ENCODE results near the gene ZMYND8. TPM values are rescaled to one million over a fixed set of nuclear protein-coding genes. Genes with fewer than 3 reads are reported as not detected.
"Not testable (repeated sequence)": the region's sequence is repeated elsewhere in the genome, so short reads cannot be mapped to it uniquely, and the experiment has no call there.

Gene ZMYND8
- total RNA-seq, 2 donors from 2014 or later, result 18.9 to 19.1 TPM

- H3K9me3 ChIP-seq, result no peaks in the 10 kb centered on the region
- H3K27ac ChIP-seq, result no peak overlapping the region
- 90 to 94% methylated on average over 4 of the region's 4 CpGs for WGBS, 2 donors
- no peaks in the 10 kb centered on the region for H3K27me3 ChIP-seq
- no peak for TF ChIP-seq CTCF (IDR thresholded peaks at IDR 0.05)
- TF ChIP-seq POLR2A (IDR thresholded peaks at IDR 0.05), result no peak
- intact Hi-C loops (cut with DNase I), result no loop called here
- no peak overlapping the region for H3K4me3 ChIP-seq
- ATAC-seq (no peak), DNase-seq (no peak)
- H3K4me1 ChIP-seq, result peaks cover 21% of the 10 kb centered on the region
- H3K36me3 ChIP-seq (replicated peaks in 1 of 2; ENCODE audit: insufficient read depth in 1 of 2, low read depth in 2 of 2), result peaks cover 6 to 18% of the 10 kb centered on the region in 2 donors
Measured at GRCh38 chr20:47249913-47250312, 106.6 kb downstream of the ZMYND8 start.

GRCh38 chr20:47248448-47248966 is 108.0 kb downstream of the ZMYND8 start:
- Histone ChIP-seq H3K27me3 (no peaks in the 10 kb centered on the region), H3K4me3 (no peak overlapping the region), H3K9me3 (no peaks in the 10 kb centered on the region), H3K36me3 (replicated peaks in 1 of 2; ENCODE audit: insufficient read depth in 1 of 2, low read depth in 2 of 2) (peaks cover 6 to 18% of the 10 kb centered on the region in 2 donors), H3K4me1 (peaks cover 8% of the 10 kb centered on the region), H3K27ac (no peak overlapping the region)
- DNase-seq, result no peak
- WGBS, 2 donors, result 84 to 94% methylated on average over 6 of the region's 6 CpGs
- intact Hi-C loops (cut with DNase I), result no loop called here
- no peak for ATAC-seq
- TF ChIP-seq CTCF (IDR thresholded peaks at IDR 0.05), result no peak
- TF ChIP-seq POLR2A (IDR thresholded peaks at IDR 0.05), result no peak

GRCh38 chr20:47247972-47248371 is 108.5 kb downstream of the ZMYND8 start:
- Histone ChIP-seq H3K27me3 (no peaks in the 10 kb centered on the region), H3K27ac (no peak overlapping the region), H3K4me1 (peaks cover 6% of the 10 kb centered on the region), H3K4me3 (no peak overlapping the region), H3K36me3 (replicated peaks in 1 of 2; ENCODE audit: insufficient read depth in 1 of 2, low read depth in 2 of 2) (peaks cover 6 to 18% of the 10 kb centered on the region in 2 donors), H3K9me3 (no peaks in the 10 kb centered on the region)
- intact Hi-C loops (cut with DNase I), result no loop called here
- ATAC-seq (no peak), DNase-seq (no peak)
- WGBS, 2 donors, result 88 to 100% methylated on average over 1 of the region's 1 CpG
- TF ChIP-seq CTCF (IDR thresholded peaks at IDR 0.05), result no peak
- TF ChIP-seq POLR2A (IDR thresholded peaks at IDR 0.05), result no peak

- ATAC-seq, result no peak
- Histone ChIP-seq H3K27me3 (no peaks in the 10 kb centered on the region), H3K9me3 (no peaks in the 10 kb centered on the region), H3K4me3 (no peak overlapping the region), H3K36me3 (replicated peaks in 1 of 2; ENCODE audit: insufficient read depth in 1 of 2, low read depth in 2 of 2) (peaks cover 6 to 18% of the 10 kb centered on the region in 2 donors), H3K4me1 (peaks cover 10% of the 10 kb centered on the region), H3K27ac (no peak overlapping the region)
- TF ChIP-seq POLR2A (IDR thresholded peaks at IDR 0.05) (no peak), CTCF (IDR thresholded peaks at IDR 0.05) (no peak)
- intact Hi-C loops (cut with DNase I), result no loop called here
- DNase-seq, result no peak
- WGBS, 2 donors, result 95% methylated on average over 18 of the region's 18 CpGs
Measured at GRCh38 chr20:47246061-47246777, 110.3 kb downstream of the ZMYND8 start.

GRCh38 chr20:47245166-47245565 is 111.3 kb downstream of the ZMYND8 start:
- H3K36me3 ChIP-seq (replicated peaks in 1 of 2; ENCODE audit: insufficient read depth in 1 of 2, low read depth in 2 of 2), result peaks cover 6 to 18% of the 10 kb centered on the region in 2 donors
- H3K4me1 ChIP-seq, result peaks cover 10% of the 10 kb centered on the region
- intact Hi-C loops (cut with DNase I); ATAC-seq; DNase-seq; H3K27ac ChIP-seq; H3K4me3 ChIP-seq; H3K27me3 ChIP-seq; H3K9me3 ChIP-seq: not testable (repeated sequence)
- 90 to 95% methylated on average over 11 of the region's 11 CpGs for WGBS, 2 donors
